ENCODE results near the gene OLFML1.

Gene OLFML1

GRCh38 chr11:7533199-7534041 lies 48.1 kb downstream of the OLFML1 start:
- no peak for DNase-seq

- DNase-seq = no peak
These were observed 48.7 kb downstream of the OLFML1 start for GRCh38 chr11:7534042-7534378.

DNA sequence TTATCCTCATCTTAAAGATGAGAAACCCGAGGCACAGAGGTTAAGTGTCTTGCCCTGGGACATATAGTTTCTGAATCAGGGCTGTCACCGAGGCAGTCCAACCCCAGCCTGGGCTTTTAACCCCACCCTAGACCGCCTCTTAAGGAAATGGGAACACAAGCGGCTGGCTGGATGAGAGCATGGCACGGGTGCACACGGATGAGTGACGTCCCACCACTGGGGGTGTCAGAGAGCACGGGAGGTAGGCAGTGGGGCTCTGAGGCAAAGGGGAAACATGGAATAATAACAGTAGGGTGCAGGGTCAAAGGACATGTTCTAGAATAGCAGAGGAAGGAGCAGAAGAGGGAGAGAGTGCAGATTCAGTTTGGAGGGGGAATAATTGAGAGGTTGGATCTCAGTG lies 50.8 kb downstream of the OLFML1 start:
- no peak for DNase-seq

- no peak for DNase-seq
These were observed 52.0 kb downstream of the OLFML1 start for GRCh38 chr11:7537265-7537664.

DNA sequence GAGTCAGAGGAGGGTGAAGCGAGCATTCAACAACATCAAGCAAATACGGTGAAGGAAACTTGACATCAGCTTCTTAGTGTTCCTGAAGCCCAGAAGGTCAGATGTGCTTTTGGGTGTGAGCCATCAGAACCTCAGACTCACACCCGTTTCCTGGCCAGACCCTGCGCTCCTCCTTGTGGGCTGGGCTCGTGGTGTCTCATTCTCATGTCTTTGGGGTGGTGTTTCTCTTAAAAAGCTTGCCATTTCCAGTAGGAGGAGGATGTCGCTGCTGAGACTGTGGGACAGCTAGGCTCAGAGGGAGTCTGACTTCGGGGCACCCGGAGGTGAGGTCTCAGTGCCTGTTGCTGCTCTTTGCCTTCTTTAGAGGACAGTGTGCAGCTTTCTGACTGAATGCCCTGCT lies 52.7 kb downstream of the OLFML1 start:
- no peak for DNase-seq

- no peak for DNase-seq
These were observed 53.5 kb downstream of the OLFML1 start for GRCh38 chr11:7538466-7539454.

DNA sequence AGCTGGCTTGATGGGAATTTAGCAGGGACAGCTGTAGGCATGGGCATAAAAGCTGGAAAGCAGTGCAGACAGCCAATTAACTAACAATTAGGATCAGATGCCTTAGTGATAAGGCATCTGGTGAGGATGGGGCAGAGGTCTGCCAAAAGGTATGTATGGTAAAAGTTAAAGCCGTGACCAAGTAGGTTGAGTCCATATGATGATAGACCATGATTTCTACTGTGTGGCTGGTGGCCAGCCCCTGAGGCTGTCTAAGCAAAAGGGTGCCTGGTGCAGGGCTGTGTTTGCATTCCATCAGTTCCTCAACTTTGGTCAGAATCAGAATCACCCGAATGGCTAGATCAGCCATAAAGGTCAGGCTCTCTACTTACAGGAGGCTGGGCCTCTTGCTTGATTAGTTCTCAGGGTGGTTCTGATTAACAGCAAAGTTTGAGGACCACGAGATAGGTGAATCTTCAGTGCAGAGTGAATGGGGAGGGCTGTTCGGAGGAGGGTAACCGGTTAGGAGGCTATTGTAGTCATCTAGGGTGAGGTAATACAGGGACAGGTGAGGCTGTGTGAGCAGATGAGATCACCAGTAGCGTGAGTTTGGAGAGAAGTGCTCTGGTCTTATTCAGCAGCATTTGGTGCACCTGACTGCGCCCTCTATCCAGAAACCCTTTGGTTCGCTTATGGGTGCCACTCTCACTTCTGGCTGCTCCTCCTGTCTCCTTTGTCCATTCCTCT lies 55.7 kb downstream of the OLFML1 start:
- DNase-seq = no peak

DNA sequence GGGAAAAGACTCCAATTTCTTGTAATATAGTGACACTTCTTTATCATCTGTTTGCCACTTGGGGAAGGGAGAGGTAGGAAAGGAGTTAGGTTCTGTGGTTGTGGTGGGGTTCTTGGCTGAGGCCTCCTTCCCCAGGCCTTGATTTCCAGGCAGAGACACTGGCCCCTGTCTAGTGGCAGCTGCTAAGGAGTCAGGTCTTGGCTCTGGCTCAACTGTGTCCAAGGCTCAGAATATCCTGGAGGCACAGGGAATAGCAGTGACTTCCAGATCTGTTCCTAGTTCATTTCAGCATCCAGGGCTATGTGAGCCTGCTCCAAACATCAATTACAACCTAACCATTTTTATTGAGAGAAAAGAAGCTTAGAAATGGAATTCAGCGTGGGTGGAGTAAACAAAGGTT lies 58.0 kb downstream of the OLFML1 start:
- no peak for DNase-seq

DNA sequence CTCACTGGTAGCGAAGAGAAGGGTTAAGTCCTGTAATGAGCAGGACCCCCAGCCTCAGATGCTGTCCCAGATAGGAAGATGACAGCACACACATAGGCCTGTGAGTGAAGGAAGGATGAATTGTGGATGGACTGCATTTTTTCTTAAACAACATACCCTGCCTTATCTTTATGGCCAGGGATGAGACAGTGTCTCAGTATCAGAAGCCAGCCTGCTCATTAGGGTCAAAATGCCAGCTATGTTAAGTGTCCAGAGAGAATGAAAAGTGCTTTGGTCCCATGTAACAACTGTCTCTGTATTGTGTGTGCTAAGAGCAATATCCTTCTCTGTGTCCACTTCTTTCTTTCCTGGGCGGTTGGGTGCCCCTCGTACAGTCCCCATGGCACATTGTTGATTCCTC lies 58.7 kb downstream of the OLFML1 start:
- DNase-seq = no peak

DNA sequence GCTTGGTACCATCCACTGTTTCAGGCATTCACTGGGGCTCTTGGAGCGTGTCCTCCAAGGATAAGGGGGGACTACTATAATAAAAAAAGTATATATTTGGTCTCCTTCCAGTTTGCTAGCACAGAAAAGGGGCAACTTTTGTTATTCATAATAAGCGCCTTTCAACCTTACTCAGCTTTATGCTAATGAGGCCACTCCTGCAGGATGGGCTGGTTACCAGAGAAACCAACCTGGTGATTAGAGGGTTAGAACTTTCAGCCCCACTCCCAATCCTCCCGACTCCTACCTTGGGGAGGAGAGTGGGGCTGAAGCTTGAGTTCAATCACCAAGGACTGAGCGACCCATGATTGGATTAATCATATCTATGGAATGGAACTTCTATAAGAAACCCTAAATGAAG lies 60.3 kb downstream of the OLFML1 start:
- DNase-seq = no peak

DNA sequence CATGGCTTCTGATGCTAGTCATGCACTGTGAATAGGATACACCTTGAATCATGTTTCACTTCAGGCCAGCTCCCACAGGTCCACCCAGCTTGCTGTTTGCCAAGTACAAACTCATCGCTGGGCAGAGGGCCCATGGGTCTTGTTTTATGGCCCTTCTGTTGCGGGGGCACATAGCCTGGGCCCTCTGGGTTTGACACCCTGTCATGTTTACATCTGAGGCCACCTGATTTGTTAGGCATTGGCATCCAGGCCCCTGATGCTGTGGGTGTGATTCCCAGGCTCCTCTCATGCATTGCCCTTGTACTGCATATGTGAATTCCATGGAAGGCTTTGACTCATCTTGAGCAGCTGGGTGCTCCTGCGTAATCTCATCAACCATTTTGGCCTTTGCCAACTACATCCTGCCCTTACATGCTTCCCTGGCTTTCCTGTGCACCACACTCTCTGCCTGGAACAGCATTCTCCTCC lies 61.1 kb downstream of the OLFML1 start:
- DNase-seq = no peak

- DNase-seq = no peak
These were observed 62.4 kb downstream of the OLFML1 start for GRCh38 chr11:7547687-7548086.

- no peak for DNase-seq
These were observed 63.5 kb downstream of the OLFML1 start for GRCh38 chr11:7548659-7549274.

- no peak for DNase-seq
These were observed 64.4 kb downstream of the OLFML1 start for GRCh38 chr11:7549681-7550080.

- DNase-seq = no peak
These were observed 66.3 kb downstream of the OLFML1 start for GRCh38 chr11:7551571-7551970.

- DNase-seq = no peak
These were observed 67.4 kb downstream of the OLFML1 start for GRCh38 chr11:7552666-7553065.

DNA sequence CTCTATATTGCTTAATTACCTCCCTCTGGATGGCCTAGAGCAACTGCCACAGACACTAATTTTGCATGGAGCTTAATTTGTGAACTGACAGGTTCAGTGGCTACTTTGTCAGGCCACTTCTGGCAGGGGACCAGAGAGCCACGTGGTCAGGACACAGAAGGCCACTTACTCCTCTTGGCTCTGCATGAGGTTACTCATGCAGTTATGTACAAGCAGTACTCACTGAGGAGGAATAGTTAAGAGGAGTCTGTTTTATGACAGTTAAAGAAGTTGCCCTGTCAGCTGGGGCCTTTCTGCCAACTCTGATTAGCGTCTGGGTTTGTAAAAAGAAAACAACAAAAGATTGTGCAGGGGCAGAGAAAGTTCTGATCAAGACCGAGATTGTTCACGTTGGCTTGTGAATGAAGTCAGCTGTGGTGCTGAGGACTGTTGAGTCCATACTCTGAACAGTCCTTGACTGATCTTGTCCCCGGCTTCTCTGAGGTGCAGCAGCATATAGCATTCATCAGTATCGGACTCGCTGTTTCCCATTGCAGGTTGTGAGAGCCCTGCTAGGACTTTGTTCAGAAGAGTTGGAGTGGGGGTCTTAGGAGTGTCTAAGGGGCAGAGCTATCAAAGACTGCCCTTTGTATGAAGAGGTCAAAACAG lies 69.9 kb downstream of the OLFML1 start:
- no peak for DNase-seq

- no peak for DNase-seq
These were observed 72.7 kb downstream of the OLFML1 start for GRCh38 chr11:7558046-7558445.

DNA sequence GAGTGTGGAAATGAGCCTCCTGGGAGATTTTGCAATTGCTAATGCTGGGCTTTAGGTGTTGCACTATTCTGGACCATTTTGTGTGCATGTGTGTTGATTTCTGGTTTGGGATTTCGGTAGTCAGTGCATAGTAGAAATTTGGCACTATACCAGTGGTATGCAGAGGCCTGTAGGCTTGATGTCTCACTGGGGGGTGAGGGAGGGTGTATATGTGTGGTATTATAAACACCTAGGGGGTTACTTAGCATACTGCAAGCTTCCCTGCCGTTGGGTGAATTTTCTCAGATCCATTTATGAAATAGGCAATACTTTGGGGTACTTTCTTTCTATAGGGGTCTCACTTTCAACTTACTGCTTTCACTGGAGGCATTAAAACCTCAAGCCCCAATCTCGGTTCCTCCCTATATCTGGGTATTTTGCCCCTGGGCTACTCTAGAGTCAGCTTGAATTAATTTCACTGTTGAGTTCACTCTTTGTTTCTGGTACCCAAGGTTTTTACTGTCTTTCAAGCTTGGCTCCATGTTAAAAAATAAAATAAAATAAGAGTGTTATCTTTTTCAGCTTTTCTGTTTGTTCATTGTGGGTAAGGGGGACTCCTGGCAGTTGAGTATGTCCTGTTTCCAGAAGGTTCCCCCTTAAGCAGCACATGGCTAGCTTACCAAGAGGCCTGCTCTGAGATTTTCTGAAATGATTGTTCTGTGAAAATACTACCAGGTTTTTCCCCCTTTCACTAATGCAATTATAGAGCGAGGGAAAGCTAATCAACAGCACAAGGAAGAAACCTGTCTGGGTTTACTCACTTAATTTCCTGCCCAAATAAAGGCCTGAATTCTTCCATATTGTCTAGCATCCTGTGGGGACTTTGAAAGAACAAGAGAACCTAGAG lies 74.3 kb downstream of the OLFML1 start:
- DNase-seq = no peak
